Measurements from ENCODE around the gene ZNF296.

- TF ChIP-seq CTCF (IDR thresholded peaks at IDR 0.05), result no peak
- no peak for TF ChIP-seq POLR2A (IDR thresholded peaks at IDR 0.05)
Observed at GRCh38 chr19:45066921-45067661, 9.2 kb downstream of the ZNF296 start.

All from body of pancreas (tissue), 4 donors.